CD14-positive monocyte (primary cell): Measurements from ENCODE around the gene CHTOP. TPM values are rescaled to one million over a fixed set of nuclear protein-coding genes. Genes with fewer than 3 reads are reported as not detected.

ENCODE experiments used
- DNase-seq, 3 donors: peaks; one replicate each; pipeline ENCODE4 v3.0.0-alpha.2; 2011 to 2022
- H2AFZ ChIP-seq: 2 replicates; pipeline ENCODE4 v1.6.0; 2012; ENCODE audit warnings: mild to moderate bottlenecking, low read depth, low read length, inconsistent platforms; ENCODE audit not compliant: insufficient read depth, poor library complexity, severe bottlenecking
- H3K27ac ChIP-seq, 2 donors: 1 replicate in 1 of 2; 2 replicates in 1 of 2; pipeline ENCODE4 v1.5.1; 2012 to 2013; ENCODE audit warnings: low read length in 2 of 2, control low read depth in 1 of 2, inconsistent platforms in 1 of 2, low read depth in 1 of 2, mild to moderate bottlenecking in 1 of 2
- H3K27me3 ChIP-seq, 2 donors: one replicate each; pipeline versions ENCODE4 v1.6.0 to v1.6.1; 2011 to 2013; ENCODE audit warnings: low read length in 2 of 2; ENCODE audit not compliant: control insufficient read depth in 2 of 2, insufficient read depth in 2 of 2
- H3K36me3 ChIP-seq, 2 donors: replicated peaks in 1 of 2; 1 replicate in 1 of 2; 2 replicates in 1 of 2; pipeline versions ENCODE4 v1.5.1 to v1.6.1; 2012 to 2013; ENCODE audit warnings: low read length in 2 of 2, control low read depth in 1 of 2, inconsistent platforms in 1 of 2, mild to moderate bottlenecking in 1 of 2; ENCODE audit not compliant: insufficient read depth in 2 of 2, control insufficient read depth in 1 of 2
- H3K4me1 ChIP-seq, 2 donors: 1 replicate in 1 of 2; 2 replicates in 1 of 2; pipeline versions ENCODE4 v1.5.1 to v1.6.1; 2012 to 2013; ENCODE audit warnings: low read length in 2 of 2, control low read depth in 1 of 2, inconsistent platforms in 1 of 2, mild to moderate bottlenecking in 1 of 2, moderate library complexity in 1 of 2; ENCODE audit not compliant: insufficient read depth in 2 of 2, control insufficient read depth in 1 of 2
- H3K4me2 ChIP-seq: replicated peaks from 2 replicates; pipeline ENCODE3; 2012; ENCODE audit warnings: low read length, moderate library complexity, mild to moderate bottlenecking; ENCODE audit not compliant: poor library complexity, severe bottlenecking; ENCODE audit errors: extremely low read depth
- H3K4me3 ChIP-seq, 3 experiments: fragments of 200-600 bp in 1 of 3; sonication (generic) in 1 of 3; replicated peaks in 1 of 3; 1 replicate in 2 of 3; 2 replicates in 1 of 3; pipeline ENCODE4 v1.5.1; 2011 to 2013; ENCODE audit warnings: low read length in 3 of 3, mild to moderate bottlenecking in 3 of 3, control low read depth in 2 of 3, low read depth in 2 of 3, inconsistent platforms in 1 of 3, moderate library complexity in 1 of 3
- H3K79me2 ChIP-seq: 2 replicates; pipeline ENCODE4 v1.6.0; 2012; ENCODE audit warnings: mild to moderate bottlenecking, control low read depth, inconsistent platforms, low read length, moderate library complexity; ENCODE audit not compliant: insufficient read depth
- H3K9ac ChIP-seq: 2 replicates; pipeline ENCODE4 v1.6.0; 2017; ENCODE audit warnings: low read length, mild to moderate bottlenecking; ENCODE audit not compliant: insufficient read depth, poor library complexity, severe bottlenecking
- H3K9me3 ChIP-seq, 2 donors: replicated peaks in 1 of 2; 1 replicate in 1 of 2; 2 replicates in 1 of 2; pipeline versions ENCODE4 v1.5.1 to v1.6.1; 2012 to 2013; ENCODE audit warnings: low read length in 2 of 2, control low read depth in 1 of 2; ENCODE audit not compliant: control insufficient read depth in 1 of 2, insufficient read depth in 1 of 2
- H4K20me1 ChIP-seq: 2 replicates; pipeline ENCODE4 v1.6.0; 2012; ENCODE audit warnings: mild to moderate bottlenecking, low read length, control low read depth, moderate library complexity; ENCODE audit not compliant: insufficient read depth
- H3K27ac Mint-ChIP-seq, 7 donors: one replicate each; pipeline ENCODE4 v1.8.0; 2020; ENCODE audit warnings: mild to moderate bottlenecking in 7 of 7, mixed read lengths in 7 of 7, moderate library complexity in 6 of 7, inconsistent platforms in 2 of 7
- H3K27me3 Mint-ChIP-seq, 3 donors: one replicate each; pipeline ENCODE4 v1.8.0; 2021 to 2022; ENCODE audit warnings: low read depth in 3 of 3, mild to moderate bottlenecking in 3 of 3, mixed read lengths in 3 of 3, moderate library complexity in 3 of 3, inconsistent platforms in 1 of 3
- H3K36me3 Mint-ChIP-seq, 2 donors: one replicate each; pipeline ENCODE4 v1.8.0; 2020; ENCODE audit warnings: mixed read lengths in 2 of 2, inconsistent platforms in 1 of 2, mild to moderate bottlenecking in 1 of 2
- H3K4me1 Mint-ChIP-seq: one replicate; pipeline ENCODE4 v1.8.0; 2020; ENCODE audit warnings: mild to moderate bottlenecking, mixed read lengths
- H3K4me3 Mint-ChIP-seq, 2 donors: one replicate each; pipeline ENCODE4 v1.8.0; 2020; ENCODE audit warnings: mild to moderate bottlenecking in 2 of 2, mixed read lengths in 2 of 2, moderate library complexity in 1 of 2
- H3K9me3 Mint-ChIP-seq, 7 donors: one replicate each; pipeline ENCODE4 v1.8.0; 2020 to 2022; ENCODE audit warnings: mixed read lengths in 7 of 7, mild to moderate bottlenecking in 6 of 7, moderate library complexity in 6 of 7, inconsistent platforms in 2 of 7
- WGBS: methylation state at CpG from one replicate; pipeline ENCODE4 v1.1.5; 2013; ENCODE audit warnings: missing lambda C conversion rate; ENCODE audit not compliant: insufficient coverage; 5-methylcytosine and 5-hydroxymethylcytosine counted together
- intact Hi-C, 2 donors: fragments of 100-400 bp; cut with micrococcal nuclease; formaldehyde crosslinking; loops; one replicate each; pipeline versions ENCODE4 v1.15.0 to v1.15.1; 2023
- polyA plus RNA-seq, 3 donors: library from polyadenylated mRNA; depleted of rRNA in 1 of 3; unstranded in 2 of 3; stranded (reverse) in 1 of 3; fragments of 300-500 nt in 2 of 3; fragments of >200 nt in 1 of 3; fragmentation: Illumina TruSeq in 2 of 3; gene quantifications; 1 replicate in 2 of 3; 2 replicates in 1 of 3; pipeline ENCODE4 v1.2.3, GENCODE V29; 2012 to 2021
- TF ChIP-seq, protein P1 (sequence below): fragments of 200-600 bp; IDR thresholded peaks from one replicate; pipeline ENCODE4 v1.8.0; 2022; ENCODE audit warnings: antibody characterized with exemption, mild to moderate bottlenecking

The CHTOP gene
- polyA plus RNA-seq, 3 donors: 28.1 to 56.2 (median 38.2) TPM

DNA sequence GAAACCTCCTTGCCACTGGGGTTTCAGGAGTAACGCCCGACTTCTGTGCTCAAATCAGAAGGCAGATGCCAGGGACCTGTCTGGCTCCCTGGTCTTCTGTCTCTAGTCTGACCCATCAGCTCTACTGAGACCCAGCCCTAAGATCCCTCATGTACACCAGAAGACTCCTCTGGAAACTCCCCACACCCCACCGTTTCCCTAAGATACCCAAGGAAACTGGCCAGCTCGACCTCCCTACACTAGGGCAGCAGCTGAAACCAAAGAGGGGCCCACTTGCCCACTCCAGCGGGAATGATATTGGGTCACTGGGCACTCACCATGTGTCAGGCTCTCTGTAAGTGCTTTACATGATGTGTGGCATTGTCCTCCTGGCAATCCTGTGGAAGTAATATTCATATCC is 20.5 kb upstream of the CHTOP start:
- Mint-ChIP-seq H3K27ac (no peak overlapping the region), H3K4me3 (no peak overlapping the region), H3K4me1 (peaks cover 41% of the 10 kb centered on the region), H3K27me3 (peaks cover 2% of the 10 kb centered on the region in 3 donors), H3K36me3 (no peaks in the 10 kb centered on the region), H3K9me3 (peaks cover 0 to 2% (median 0%) of the 10 kb centered on the region in 7 donors)
- Histone ChIP-seq H2AFZ (no peak overlapping the region), H3K4me3 (no peak overlapping the region), H3K79me2 (no peaks in the 10 kb centered on the region), H3K27me3 (no peaks in the 10 kb centered on the region), H4K20me1 (no peaks in the 10 kb centered on the region), H3K27ac (no peak overlapping the region), H3K4me2 (no peak overlapping the region), H3K36me3 (no peaks in the 10 kb centered on the region), H3K9ac (no peak overlapping the region), H3K9me3 (no peaks in the 10 kb centered on the region), H3K4me1 (peaks cover 35 to 48% of the 10 kb centered on the region in 2 donors)
- DNase-seq: no peak
- intact Hi-C loops: no loop called here
- TF ChIP-seq, protein P1, sequence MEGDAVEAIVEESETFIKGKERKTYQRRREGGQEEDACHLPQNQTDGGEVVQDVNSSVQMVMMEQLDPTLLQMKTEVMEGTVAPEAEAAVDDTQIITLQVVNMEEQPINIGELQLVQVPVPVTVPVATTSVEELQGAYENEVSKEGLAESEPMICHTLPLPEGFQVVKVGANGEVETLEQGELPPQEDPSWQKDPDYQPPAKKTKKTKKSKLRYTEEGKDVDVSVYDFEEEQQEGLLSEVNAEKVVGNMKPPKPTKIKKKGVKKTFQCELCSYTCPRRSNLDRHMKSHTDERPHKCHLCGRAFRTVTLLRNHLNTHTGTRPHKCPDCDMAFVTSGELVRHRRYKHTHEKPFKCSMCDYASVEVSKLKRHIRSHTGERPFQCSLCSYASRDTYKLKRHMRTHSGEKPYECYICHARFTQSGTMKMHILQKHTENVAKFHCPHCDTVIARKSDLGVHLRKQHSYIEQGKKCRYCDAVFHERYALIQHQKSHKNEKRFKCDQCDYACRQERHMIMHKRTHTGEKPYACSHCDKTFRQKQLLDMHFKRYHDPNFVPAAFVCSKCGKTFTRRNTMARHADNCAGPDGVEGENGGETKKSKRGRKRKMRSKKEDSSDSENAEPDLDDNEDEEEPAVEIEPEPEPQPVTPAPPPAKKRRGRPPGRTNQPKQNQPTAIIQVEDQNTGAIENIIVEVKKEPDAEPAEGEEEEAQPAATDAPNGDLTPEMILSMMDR: no peak
- WGBS: 92% methylated on average over 4 of the region's 5 CpGs

DNA sequence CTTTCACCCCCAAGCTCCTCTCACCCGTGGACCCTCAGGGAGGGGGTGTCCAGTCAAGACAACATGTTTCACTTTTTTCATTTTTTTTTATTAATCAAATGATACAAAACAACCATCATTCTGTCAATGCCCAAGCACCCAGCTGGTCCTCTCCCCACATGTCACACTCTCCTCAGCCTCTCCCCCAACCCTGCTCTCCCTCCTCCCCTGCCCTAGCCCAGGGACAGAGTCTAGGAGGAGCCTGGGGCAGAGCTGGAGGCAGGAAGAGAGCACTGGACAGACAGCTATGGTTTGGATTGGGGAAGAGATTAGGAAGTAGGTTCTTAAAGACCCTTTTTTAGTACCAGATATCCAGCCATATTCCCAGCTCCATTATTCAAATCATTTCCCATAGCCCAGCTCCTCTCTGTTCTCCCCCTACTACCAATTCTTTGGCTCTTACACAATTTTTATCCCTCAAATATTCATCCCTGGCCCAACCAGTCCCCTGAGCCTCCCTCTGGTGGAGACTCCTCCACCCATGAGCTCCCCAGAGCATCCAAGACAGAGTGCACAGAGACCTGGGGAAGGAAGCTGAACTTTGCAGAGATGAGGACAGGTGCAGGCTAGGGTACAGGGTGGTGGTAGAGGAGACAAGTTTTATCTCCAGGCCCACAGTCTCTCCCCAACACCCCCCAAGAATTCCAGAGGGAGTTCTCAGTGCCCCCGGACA is 19.5 kb upstream of the CHTOP start:
- WGBS: 100% methylated on average over 1 of the region's 2 CpGs
- Histone ChIP-seq H3K36me3 (no peaks in the 10 kb centered on the region), H3K79me2 (no peaks in the 10 kb centered on the region), H3K4me2 (no peak overlapping the region), H3K9me3 (peaks cover 0 to under 1% of the 10 kb centered on the region in 2 donors), H3K9ac (no peak overlapping the region), H3K4me3 (no peak overlapping the region), H2AFZ (no peak overlapping the region), H3K27me3 (no peaks in the 10 kb centered on the region), H3K4me1 (peaks cover 35 to 46% of the 10 kb centered on the region in 2 donors), H3K27ac (no peak overlapping the region), H4K20me1 (no peaks in the 10 kb centered on the region)
- TF ChIP-seq, protein P1: no peak
- no peak overlapping the region for H3K27ac Mint-ChIP-seq
- DNase-seq: no peak
- no peak overlapping the region for H3K4me3 Mint-ChIP-seq
- peaks cover 39% of the 10 kb centered on the region for H3K4me1 Mint-ChIP-seq
- peaks cover 0 to 2% (median 0%) of the 10 kb centered on the region in 7 donors for H3K9me3 Mint-ChIP-seq
- H3K36me3 Mint-ChIP-seq: no peaks in the 10 kb centered on the region
- peaks cover under 1 to 2% (median 2%) of the 10 kb centered on the region in 3 donors for H3K27me3 Mint-ChIP-seq
- intact Hi-C loops: no loop called here
